Measurements from ENCODE around the gene EEF1AKMT3.

DNA sequence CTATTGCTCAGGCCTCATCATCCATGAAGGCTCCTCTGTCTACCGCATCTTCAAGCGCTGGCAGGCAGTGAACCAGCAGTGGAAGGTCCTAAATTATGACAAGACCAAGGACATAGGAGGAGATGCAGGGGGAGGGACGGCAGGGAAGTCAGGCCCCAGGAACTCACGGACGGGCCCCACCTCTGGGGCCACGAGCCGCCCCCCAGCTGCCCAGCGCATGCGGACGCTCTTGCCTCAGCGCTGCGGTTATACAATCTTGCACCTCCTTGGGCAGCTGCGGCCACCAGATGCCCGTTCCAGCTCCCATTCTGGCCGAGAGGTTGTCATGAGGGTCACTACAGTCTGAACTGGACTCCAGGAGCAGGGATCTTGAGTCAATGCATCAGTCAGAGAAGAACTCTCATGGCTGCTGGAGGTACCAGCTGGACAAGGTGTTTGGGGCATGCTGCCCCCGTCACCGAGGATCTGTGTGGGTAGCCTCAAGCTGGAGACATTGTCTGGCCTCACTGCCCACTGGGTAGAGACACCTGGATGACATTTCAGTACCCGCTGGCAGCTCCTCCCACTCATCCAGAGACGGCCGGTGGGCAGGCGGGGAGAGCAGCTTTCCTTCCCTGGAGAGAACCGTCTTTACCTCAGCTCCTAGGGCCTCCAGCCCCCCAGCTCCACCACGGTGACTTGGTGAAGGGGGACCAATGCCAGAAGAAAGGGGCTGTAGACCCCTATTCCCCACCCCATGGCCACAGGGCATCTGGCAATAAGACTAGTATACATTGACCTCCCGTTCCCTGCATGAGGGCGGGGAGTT is 13.7 kb upstream of the EEF1AKMT3 start:
- TF ChIP-seq CTCF (conservative IDR thresholded peaks at IDR 0.05; ENCODE audit: low read depth in 2 of 2) (no peak), EZH2 (IDR thresholded peaks at IDR 0.05; ENCODE audit: low read depth, unreplicated experiment) (no peak), JUNB (IDR thresholded peaks at IDR 0.05; ENCODE audit: unreplicated experiment) (no peak), CREB1 (CRISPR knock-in tag; IDR thresholded peaks at IDR 0.05; ENCODE audit: low read depth) (no peak), EZH2phosphoT487 (IDR thresholded peaks at IDR 0.05; ENCODE audit: unreplicated experiment) (no peak), ZNF114 (CRISPR knock-in tag; IDR thresholded peaks at IDR 0.05) (no peak), POLR2AphosphoS5 (IDR thresholded peaks at IDR 0.05; ENCODE audit: low read depth) (no peak), STAT1 (IDR thresholded peaks at IDR 0.05; ENCODE audit: unreplicated experiment) (no peak)
- TF ChIP-seq, protein P1, sequence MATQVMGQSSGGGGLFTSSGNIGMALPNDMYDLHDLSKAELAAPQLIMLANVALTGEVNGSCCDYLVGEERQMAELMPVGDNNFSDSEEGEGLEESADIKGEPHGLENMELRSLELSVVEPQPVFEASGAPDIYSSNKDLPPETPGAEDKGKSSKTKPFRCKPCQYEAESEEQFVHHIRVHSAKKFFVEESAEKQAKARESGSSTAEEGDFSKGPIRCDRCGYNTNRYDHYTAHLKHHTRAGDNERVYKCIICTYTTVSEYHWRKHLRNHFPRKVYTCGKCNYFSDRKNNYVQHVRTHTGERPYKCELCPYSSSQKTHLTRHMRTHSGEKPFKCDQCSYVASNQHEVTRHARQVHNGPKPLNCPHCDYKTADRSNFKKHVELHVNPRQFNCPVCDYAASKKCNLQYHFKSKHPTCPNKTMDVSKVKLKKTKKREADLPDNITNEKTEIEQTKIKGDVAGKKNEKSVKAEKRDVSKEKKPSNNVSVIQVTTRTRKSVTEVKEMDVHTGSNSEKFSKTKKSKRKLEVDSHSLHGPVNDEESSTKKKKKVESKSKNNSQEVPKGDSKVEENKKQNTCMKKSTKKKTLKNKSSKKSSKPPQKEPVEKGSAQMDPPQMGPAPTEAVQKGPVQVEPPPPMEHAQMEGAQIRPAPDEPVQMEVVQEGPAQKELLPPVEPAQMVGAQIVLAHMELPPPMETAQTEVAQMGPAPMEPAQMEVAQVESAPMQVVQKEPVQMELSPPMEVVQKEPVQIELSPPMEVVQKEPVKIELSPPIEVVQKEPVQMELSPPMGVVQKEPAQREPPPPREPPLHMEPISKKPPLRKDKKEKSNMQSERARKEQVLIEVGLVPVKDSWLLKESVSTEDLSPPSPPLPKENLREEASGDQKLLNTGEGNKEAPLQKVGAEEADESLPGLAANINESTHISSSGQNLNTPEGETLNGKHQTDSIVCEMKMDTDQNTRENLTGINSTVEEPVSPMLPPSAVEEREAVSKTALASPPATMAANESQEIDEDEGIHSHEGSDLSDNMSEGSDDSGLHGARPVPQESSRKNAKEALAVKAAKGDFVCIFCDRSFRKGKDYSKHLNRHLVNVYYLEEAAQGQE (IDR thresholded peaks at IDR 0.05; ENCODE audit: unreplicated experiment), result no peak
